HEK293T (cell line): ENCODE measurements around the gene NOG.

Experiments
- ARNT ChIP-seq: fragments of 450-650 bp; IDR thresholded peaks from 2 replicates; pipeline ENCODE4 v1.6.1; 2017; ENCODE audit warnings: mild to moderate bottlenecking
- FOXA1 ChIP-seq: fragments of 450-650 bp; IDR thresholded peaks from 2 replicates; pipeline ENCODE4 v1.6.1; 2016; ENCODE audit warnings: mild to moderate bottlenecking
- FOXM1 ChIP-seq: fragments of 450-650 bp; IDR thresholded peaks from 2 replicates; pipeline ENCODE4 v1.6.1; 2017; ENCODE audit warnings: mild to moderate bottlenecking, borderline replicate concordance
- HDGF ChIP-seq: fragments of 450-650 bp; IDR thresholded peaks from 2 replicates; pipeline ENCODE4 v1.6.1; 2017; ENCODE audit warnings: antibody characterized with exemption, borderline replicate concordance
- NFRKB ChIP-seq: fragments of 450-650 bp; IDR thresholded peaks from 2 replicates; pipeline ENCODE4 v1.6.1; 2016; ENCODE audit warnings: mild to moderate bottlenecking, moderate library complexity
- SUZ12 ChIP-seq: fragments of 450-650 bp; IDR thresholded peaks from 2 replicates; pipeline ENCODE4 v1.6.1; 2016; ENCODE audit warnings: mild to moderate bottlenecking

GRCh38 chr17:56593086-56593645 lies 333 bp upstream of the NOG start:
- no peak for TF ChIP-seq HDGF
- no peak for TF ChIP-seq FOXA1
- no peak for TF ChIP-seq ARNT
- TF ChIP-seq SUZ12, result no peak
- no peak for TF ChIP-seq FOXM1
- no peak for TF ChIP-seq NFRKB
